ENCODE data around the gene EIF2S1.
"Not testable (repeated sequence)": the region's sequence is repeated elsewhere in the genome, so short reads cannot be mapped to it uniquely, and the experiment has no call there.

The EIF2S1 gene

GRCh38 chr14:67359775-67360469 is at the start of gene EIF2S1, which contains the start of gene ATP6V1D:
EIF2S1 (plus strand) TSS chr14:67360328; CDS start chr14:67364768, 4,440 bp downstream.
ATP6V1D (minus strand) TSS chr14:67359804; CDS start chr14:67359698, 106 bp downstream.
- DNase-seq, result peak; percentile 97

- no peak for DNase-seq
These were observed 48.3 kb upstream of the EIF2S1 start for GRCh38 chr14:67311868-67312267.

GRCh38 chr14:67313153-67313552 is 47.0 kb upstream of the EIF2S1 start:
- no peak for DNase-seq

GRCh38 chr14:67317822-67318221 is 42.3 kb upstream of the EIF2S1 start:
- DNase-seq, result no peak

GRCh38 chr14:67319142-67319541 is 41.0 kb upstream of the EIF2S1 start:
- no peak for DNase-seq

- DNase-seq, result not testable (repeated sequence)
These were observed 30.5 kb upstream of the EIF2S1 start for GRCh38 chr14:67329666-67330065.

GRCh38 chr14:67331368-67332125 is 28.6 kb upstream of the EIF2S1 start:
- DNase-seq, result no peak

DNA sequence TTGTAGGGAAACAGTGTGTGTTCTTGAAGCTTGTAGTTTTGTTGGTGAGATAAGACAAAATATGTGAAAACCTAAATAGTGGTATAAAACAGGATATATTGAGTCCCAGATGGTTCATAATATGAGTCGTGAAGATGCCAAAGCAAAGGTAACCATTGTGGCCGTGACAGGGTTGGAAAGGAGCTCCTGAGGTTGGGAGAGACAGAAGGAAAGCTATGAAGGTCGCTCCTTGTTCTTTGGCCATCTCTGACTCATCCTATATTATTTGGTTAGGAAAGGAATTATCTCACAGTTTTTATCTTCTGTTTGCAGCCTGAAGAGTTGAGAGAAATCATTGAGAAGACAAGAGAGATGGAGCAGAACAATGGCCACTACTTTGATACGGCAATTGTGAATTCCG is 27.7 kb upstream of the EIF2S1 start:
- no peak for DNase-seq

DNA sequence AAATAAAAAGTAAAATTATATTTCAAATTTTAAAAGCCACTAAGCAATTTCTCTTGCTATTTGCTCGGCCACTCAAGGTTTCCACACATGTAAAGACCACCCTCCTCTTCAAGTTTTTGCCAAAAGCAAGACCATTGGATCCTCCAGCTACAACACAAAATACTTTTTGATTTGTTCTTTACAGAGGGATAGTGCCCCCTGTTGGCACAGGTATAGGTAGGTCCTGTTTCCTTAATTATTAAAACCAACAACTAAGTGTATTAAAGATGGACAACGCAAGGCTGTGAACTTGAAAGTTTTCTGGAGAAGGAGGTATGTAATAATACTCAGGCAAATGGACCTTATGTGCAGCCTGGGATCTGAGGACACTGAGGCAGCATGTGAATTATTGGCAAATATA is 24.3 kb upstream of the EIF2S1 start:
- no peak for DNase-seq

- DNase-seq, result not testable (repeated sequence)
These were observed 18.9 kb upstream of the EIF2S1 start for GRCh38 chr14:67341231-67341630.

- no peak for DNase-seq
These were observed 16.4 kb upstream of the EIF2S1 start for GRCh38 chr14:67343601-67344230.

GRCh38 chr14:67345583-67345982 is 14.5 kb upstream of the EIF2S1 start:
- DNase-seq, result no peak

- no peak for DNase-seq
These were observed 8.1 kb upstream of the EIF2S1 start for GRCh38 chr14:67352055-67352454.

DNA sequence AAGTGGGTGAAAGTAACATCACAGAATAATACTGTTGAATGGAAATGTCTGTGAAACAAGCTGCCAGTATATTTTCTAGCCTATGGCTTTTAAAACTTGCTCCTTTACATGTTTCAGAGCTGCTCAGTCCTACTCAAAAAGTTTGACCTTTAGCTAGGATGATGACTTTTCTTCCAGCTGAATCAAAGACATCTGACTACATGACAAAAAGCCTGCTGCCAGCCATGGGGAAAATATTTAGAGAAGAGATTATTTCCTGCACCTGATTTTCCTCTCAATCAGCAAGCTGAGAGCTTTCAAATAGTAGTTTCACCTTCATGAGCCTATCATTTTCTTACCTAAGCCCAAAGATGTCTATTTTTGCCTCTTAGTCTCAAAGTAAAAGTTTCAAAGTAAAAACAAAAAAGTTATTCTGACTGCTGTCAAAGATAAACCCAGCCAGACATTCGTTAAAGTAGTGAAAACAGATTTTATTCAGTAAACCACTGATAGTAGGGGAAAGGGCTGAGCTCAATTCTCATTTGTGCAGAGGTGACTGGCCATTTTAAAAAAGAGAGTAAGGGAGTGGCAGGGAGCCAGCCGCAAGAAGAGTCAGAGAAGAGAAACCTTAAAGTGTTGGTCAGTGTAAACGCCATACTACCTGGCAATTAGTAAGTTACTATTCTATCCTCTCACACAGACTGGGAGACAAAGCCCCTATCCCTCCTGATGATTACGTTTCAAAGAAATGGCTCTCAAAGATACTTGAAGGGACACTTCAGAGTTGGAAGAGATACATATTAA is 2.8 kb upstream of the EIF2S1 start:
- no peak for DNase-seq

GRCh38 chr14:67357969-67358354 is 2.2 kb upstream of the EIF2S1 start:
- no peak for DNase-seq

GRCh38 chr14:67358924-67359774 is 979 bp upstream of the EIF2S1 start:
- DNase-seq, result no peak

DNA sequence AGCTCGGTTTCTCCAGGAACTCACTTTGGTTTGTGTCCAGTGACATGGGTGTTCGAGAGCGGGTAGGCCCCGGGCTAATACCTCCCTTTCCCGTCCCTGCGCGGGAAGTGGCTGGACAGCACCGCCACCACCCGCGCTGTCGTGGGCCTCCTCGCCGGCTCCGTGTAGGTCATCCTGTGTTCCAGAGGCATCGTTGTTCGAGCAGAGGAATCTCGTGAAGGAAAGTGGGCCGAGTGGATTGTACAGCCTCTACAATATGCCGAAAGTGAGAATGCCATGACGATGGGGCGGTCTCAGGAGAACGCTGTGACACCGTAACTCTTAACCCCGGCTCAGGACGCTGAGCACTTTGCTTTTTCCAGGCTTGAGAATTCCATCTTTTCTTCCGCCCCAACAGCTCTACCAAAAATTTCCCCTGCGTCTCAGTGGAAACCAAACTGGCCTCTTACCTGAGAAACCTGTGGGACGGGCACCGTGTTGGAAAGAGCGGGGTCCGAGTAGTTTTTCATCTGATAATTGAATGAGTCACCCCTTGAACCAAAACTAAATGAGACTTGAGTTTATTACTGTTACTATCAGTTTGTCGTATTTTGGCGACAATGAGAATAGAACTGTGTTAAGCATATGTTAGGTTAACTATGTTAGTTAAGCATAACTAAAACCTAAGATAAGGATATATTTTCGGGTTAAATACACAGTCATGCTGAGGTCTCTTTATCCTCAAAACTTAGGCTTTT is 510 bp downstream of the EIF2S1 start:
- DNase-seq, result no peak

- no peak for DNase-seq
These were observed 5.3 kb downstream of the EIF2S1 start for GRCh38 chr14:67365476-67365875.

GRCh38 chr14:67370830-67371229 is 10.7 kb downstream of the EIF2S1 start:
- DNase-seq, result no peak

- no peak for DNase-seq
These were observed 11.4 kb downstream of the EIF2S1 start for GRCh38 chr14:67371247-67372148.

All from cortex of kidney (tissue), 1 donor.